ENCODE data around the gene RGL2. TPM values are rescaled to one million over a fixed set of nuclear protein-coding genes. Genes with fewer than 3 reads are reported as not detected.

The RGL2 gene
- total and polyA plus RNA-seq, 2 of the 13 experiments (the other 11 are each of a cell fraction or from before 2014, with no cell fraction given) = 22.9 to 47.4 TPM

DNA sequence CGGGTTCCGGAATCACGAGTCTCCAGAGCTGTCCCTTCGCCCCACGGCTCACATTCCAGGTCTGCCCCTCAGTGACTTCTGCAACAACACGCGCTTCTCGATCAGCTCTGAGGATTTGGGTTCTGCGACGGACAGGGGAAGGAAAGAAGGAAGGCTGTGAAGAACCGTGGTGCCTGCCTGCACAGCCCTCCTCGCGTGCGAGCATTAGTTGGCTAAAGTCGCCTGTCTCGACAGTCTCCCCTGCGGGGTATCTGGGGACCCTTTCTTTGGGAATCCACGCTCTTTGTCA, 50.2 kb downstream of the RGL2 start (continued):
- TF ChIP-seq TEF (CRISPR knock-in tag; IDR thresholded peaks at IDR 0.05) (no peak), ATF7-NPFF (CRISPR knock-in tag; IDR thresholded peaks at IDR 0.05; ENCODE audit: low read depth) (no peak), PLRG1 (conservative IDR thresholded peaks at IDR 0.05) (no peak), ZNF572 (CRISPR knock-in tag; IDR thresholded peaks at IDR 0.05) (no peak; the same call in 1 of the 2 replicates), KIAA2018 (CRISPR knock-in tag; IDR thresholded peaks at IDR 0.05; ENCODE audit: borderline replicate concordance) (no peak), ZSCAN9 (CRISPR knock-in tag; IDR thresholded peaks at IDR 0.05; ENCODE audit: borderline replicate concordance) (no peak), ZNF460 (CRISPR knock-in tag; IDR thresholded peaks at IDR 0.05; ENCODE audit: borderline replicate concordance) (no peak), ZNF891 (CRISPR knock-in tag; IDR thresholded peaks at IDR 0.05) (no peak), TAF15 (IDR thresholded peaks at IDR 0.05; ENCODE audit: low read depth, low read length, poor library complexity, severe bottlenecking) (no peak), MAFF (IDR thresholded peaks at IDR 0.05; ENCODE audit: low read depth, low read length) (no peak), ADNP (CRISPR knock-in tag; IDR thresholded peaks at IDR 0.05) (no peak), GLI4 (CRISPR knock-in tag; IDR thresholded peaks at IDR 0.05; ENCODE audit: borderline replicate concordance) (peak; percentile 58; the same call in 1 of the 2 replicates), ZNF761 (CRISPR knock-in tag; conservative IDR thresholded peaks at IDR 0.05) (no peak; the same call in none of the 2 replicates), ZNF543 (CRISPR knock-in tag; IDR thresholded peaks at IDR 0.05) (peak; percentile 14; the same call in 1 of the 2 replicates), TERF1 (CRISPR knock-in tag; IDR thresholded peaks at IDR 0.05) (no peak), ZBTB4 (CRISPR knock-in tag; IDR thresholded peaks at IDR 0.05; ENCODE audit: borderline replicate concordance) (0 out of 2 replicates have a peak, but pooled peaks have one; percentile 40), HOXD1 (CRISPR knock-in tag; IDR thresholded peaks at IDR 0.05) (no peak), ZNF780A (CRISPR knock-in tag; IDR thresholded peaks at IDR 0.05) (no peak)

All from HepG2 (cell line).